Breast epithelium (tissue), 3 donors: ENCODE data around the gene NR1I2.

Source experiments
- POLR2A ChIP-seq: fragments of 450-650 bp; IDR thresholded peaks from one replicate; pipeline ENCODE4 v1.6.1; 2016; ENCODE audit warnings: antibody characterized with exemption, mild to moderate bottlenecking, moderate library complexity
- POLR2AphosphoS5 ChIP-seq, 3 donors: sonication (generic); formaldehyde crosslinking; IDR thresholded peaks; one replicate each; pipeline ENCODE4 v1.6.1; 2017; ENCODE audit warnings: antibody characterized with exemption in 3 of 3
- TF ChIP-seq, protein P1 (sequence below), 3 donors: fragments of 450-650 bp; IDR thresholded peaks; one replicate each; pipeline ENCODE4 v1.5.1; 2016 to 2017; ENCODE audit warnings: antibody characterized with exemption in 3 of 3, mild to moderate bottlenecking in 3 of 3, moderate library complexity in 3 of 3

DNA sequence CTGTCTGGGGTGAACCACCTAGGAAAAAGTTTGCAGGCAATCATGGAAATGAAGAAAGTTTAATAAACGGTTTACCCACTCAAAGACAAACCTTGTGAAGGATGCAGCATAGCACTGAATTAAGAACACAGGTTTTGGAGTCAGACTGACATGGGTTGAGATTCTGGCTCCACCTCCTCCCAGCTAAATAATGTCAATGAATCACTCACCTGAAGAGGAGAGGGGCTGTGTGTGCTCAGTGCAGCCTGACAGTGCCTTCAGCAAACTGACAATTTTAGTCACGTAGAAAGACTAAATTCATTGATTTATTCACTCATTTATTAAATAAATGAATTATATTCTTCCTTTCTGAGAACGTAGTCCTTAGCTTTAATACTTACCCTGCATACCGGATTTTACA, 18.9 kb downstream of the NR1I2 start:
- TF ChIP-seq, protein P1, sequence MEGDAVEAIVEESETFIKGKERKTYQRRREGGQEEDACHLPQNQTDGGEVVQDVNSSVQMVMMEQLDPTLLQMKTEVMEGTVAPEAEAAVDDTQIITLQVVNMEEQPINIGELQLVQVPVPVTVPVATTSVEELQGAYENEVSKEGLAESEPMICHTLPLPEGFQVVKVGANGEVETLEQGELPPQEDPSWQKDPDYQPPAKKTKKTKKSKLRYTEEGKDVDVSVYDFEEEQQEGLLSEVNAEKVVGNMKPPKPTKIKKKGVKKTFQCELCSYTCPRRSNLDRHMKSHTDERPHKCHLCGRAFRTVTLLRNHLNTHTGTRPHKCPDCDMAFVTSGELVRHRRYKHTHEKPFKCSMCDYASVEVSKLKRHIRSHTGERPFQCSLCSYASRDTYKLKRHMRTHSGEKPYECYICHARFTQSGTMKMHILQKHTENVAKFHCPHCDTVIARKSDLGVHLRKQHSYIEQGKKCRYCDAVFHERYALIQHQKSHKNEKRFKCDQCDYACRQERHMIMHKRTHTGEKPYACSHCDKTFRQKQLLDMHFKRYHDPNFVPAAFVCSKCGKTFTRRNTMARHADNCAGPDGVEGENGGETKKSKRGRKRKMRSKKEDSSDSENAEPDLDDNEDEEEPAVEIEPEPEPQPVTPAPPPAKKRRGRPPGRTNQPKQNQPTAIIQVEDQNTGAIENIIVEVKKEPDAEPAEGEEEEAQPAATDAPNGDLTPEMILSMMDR (IDR thresholded peaks at IDR 0.05) = no peak
- TF ChIP-seq POLR2A = no peak
- TF ChIP-seq POLR2AphosphoS5 (IDR thresholded peaks at IDR 0.05) = no peak
